ENCODE results near the gene ELL2.

GRCh38 chr5:95993266-95993665 is 31.6 kb upstream of the ELL2 start:
- TF ChIP-seq POLR2A (IDR thresholded peaks at IDR 0.05) (no peak), CTCF (IDR thresholded peaks at IDR 0.05) (no peak), POLR2AphosphoS5 (IDR thresholded peaks at IDR 0.05) (no peak)
